ENCODE measurements around the gene AGTRAP. TPM values are rescaled to one million over a fixed set of nuclear protein-coding genes. Genes with fewer than 3 reads are reported as not detected.

Gene AGTRAP
- total and polyA plus RNA-seq, 9 of the 15 experiments (the other 6 are each of a cell fraction or from before 2014, with no cell fraction given), result 26.8 to 105 (median 57.5) TPM

DNA sequence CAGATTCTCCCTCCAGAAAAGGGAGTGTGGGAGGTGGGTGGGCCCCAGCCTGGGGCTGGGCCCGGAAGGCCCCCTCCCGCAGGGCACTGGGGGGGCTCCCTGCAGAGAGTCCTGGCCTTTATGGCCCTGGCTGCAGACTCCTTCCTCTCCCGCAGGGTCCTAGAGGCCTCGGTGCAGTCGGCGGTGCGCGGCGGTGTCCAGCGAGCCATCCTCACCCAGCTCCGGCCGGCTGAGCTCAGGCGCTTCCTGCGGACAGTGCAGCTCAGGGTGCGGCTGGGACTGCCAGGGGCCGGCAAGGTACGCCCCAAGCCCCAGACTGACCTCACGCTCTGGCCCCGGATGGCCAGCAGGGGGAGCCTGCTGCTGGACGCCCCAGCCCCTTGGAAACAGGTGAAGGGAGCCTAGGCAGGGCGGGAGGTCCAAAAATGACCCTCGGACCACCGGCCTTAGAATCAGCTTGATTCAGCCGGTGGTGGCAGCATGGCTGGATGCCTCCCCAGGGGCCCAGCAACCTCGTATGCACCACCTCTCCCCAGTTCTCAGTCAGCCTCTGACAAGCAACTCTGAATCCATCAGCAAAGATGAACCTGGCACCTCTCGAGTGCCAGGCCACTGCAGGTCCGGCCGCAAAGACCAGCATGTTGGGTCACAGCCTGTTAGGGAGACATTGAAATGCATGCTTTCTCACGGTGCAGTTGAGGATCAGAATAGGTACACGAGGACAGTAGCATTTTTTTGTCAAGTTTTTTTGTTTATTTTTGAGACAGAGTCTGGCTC is 49.2 kb downstream of the AGTRAP start (continued):
- TF ChIP-seq, protein P1, sequence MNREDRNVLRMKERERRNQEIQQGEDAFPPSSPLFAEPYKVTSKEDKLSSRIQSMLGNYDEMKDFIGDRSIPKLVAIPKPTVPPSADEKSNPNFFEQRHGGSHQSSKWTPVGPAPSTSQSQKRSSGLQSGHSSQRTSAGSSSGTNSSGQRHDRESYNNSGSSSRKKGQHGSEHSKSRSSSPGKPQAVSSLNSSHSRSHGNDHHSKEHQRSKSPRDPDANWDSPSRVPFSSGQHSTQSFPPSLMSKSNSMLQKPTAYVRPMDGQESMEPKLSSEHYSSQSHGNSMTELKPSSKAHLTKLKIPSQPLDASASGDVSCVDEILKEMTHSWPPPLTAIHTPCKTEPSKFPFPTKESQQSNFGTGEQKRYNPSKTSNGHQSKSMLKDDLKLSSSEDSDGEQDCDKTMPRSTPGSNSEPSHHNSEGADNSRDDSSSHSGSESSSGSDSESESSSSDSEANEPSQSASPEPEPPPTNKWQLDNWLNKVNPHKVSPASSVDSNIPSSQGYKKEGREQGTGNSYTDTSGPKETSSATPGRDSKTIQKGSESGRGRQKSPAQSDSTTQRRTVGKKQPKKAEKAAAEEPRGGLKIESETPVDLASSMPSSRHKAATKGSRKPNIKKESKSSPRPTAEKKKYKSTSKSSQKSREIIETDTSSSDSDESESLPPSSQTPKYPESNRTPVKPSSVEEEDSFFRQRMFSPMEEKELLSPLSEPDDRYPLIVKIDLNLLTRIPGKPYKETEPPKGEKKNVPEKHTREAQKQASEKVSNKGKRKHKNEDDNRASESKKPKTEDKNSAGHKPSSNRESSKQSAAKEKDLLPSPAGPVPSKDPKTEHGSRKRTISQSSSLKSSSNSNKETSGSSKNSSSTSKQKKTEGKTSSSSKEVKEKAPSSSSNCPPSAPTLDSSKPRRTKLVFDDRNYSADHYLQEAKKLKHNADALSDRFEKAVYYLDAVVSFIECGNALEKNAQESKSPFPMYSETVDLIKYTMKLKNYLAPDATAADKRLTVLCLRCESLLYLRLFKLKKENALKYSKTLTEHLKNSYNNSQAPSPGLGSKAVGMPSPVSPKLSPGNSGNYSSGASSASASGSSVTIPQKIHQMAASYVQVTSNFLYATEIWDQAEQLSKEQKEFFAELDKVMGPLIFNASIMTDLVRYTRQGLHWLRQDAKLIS (CRISPR knock-in tag; IDR thresholded peaks at IDR 0.05), result peak; percentile 90; the same call in 1 of the 2 replicates
- TF ChIP-seq SLC30A9 (CRISPR knock-in tag; IDR thresholded peaks at IDR 0.05) (no peak), CBX2 (IDR thresholded peaks at IDR 0.05; ENCODE audit: insufficient read depth, low read length, poor library complexity, severe bottlenecking) (no peak), ZFP36 (IDR thresholded peaks at IDR 0.05; ENCODE audit: low read depth, low read length, partially characterized antibody) (no peak), CREM (IDR thresholded peaks at IDR 0.05; ENCODE audit: low read depth) (peak; percentile 76), NUFIP1 (IDR thresholded peaks at IDR 0.05; ENCODE audit: partially characterized antibody) (no peak), KLF1 (tag; IDR thresholded peaks at IDR 0.05) (no peak), PYGO2 (tag; IDR thresholded peaks at IDR 0.05) (no peak), ZNF766 (CRISPR knock-in tag; conservative IDR thresholded peaks at IDR 0.05) (peak; percentile 42; the same call in 1 of the 2 replicates), ZNF253 (CRISPR knock-in tag; conservative IDR thresholded peaks at IDR 0.05) (no peak), ZNF347 (CRISPR knock-in tag; IDR thresholded peaks at IDR 0.05; ENCODE audit: low read depth) (no peak), CCAR2 (IDR thresholded peaks at IDR 0.05; ENCODE audit: low read depth, low read length) (no peak), RBM15 (IDR thresholded peaks at IDR 0.05; ENCODE audit: insufficient read depth, low read length) (no peak)
- TF ChIP-seq, protein P2, sequence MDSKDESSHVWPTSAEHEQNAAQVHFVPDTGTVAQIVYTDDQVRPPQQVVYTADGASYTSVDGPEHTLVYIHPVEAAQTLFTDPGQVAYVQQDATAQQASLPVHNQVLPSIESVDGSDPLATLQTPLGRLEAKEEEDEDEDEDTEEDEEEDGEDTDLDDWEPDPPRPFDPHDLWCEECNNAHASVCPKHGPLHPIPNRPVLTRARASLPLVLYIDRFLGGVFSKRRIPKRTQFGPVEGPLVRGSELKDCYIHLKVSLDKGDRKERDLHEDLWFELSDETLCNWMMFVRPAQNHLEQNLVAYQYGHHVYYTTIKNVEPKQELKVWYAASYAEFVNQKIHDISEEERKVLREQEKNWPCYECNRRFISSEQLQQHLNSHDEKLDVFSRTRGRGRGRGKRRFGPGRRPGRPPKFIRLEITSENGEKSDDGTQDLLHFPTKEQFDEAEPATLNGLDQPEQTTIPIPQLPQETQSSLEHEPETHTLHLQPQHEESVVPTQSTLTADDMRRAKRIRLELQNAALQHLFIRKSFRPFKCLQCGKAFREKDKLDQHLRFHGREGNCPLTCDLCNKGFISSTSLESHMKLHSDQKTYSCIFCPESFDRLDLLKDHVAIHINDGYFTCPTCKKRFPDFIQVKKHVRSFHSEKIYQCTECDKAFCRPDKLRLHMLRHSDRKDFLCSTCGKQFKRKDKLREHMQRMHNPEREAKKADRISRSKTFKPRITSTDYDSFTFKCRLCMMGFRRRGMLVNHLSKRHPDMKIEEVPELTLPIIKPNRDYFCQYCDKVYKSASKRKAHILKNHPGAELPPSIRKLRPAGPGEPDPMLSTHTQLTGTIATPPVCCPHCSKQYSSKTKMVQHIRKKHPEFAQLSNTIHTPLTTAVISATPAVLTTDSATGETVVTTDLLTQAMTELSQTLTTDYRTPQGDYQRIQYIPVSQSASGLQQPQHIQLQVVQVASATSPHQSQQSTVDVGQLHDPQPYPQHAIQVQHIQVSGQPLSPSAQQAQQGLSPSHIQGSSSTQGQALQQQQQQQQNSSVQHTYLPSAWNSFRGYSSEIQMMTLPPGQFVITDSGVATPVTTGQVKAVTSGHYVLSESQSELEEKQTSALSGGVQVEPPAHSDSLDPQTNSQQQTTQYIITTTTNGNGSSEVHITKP (IDR thresholded peaks at IDR 0.05; ENCODE audit: partially characterized antibody), result peak; percentile 6
- TF ChIP-seq, protein P3, sequence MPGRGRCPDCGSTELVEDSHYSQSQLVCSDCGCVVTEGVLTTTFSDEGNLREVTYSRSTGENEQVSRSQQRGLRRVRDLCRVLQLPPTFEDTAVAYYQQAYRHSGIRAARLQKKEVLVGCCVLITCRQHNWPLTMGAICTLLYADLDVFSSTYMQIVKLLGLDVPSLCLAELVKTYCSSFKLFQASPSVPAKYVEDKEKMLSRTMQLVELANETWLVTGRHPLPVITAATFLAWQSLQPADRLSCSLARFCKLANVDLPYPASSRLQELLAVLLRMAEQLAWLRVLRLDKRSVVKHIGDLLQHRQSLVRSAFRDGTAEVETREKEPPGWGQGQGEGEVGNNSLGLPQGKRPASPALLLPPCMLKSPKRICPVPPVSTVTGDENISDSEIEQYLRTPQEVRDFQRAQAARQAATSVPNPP (IDR thresholded peaks at IDR 0.05; ENCODE audit: borderline replicate concordance, insufficient read depth, insufficient read length), result no peak
